Measurements from ENCODE around the gene PRR3.

The PRR3 gene

GRCh38 chr6:30611150-30611855 lies 54.2 kb downstream of the PRR3 start:
- H3K36me3 ChIP-seq (ENCODE audit: insufficient read depth, low read length) = peaks cover 49% of the 10 kb centered on the region
- TF ChIP-seq POLR2AphosphoS5 (IDR thresholded peaks at IDR 0.05; ENCODE audit: borderline replicate concordance, low read depth, low read length) (no peak), EZH2 (IDR thresholded peaks at IDR 0.05) (no peak), FOXP2 (optimal IDR thresholded peaks at IDR 0.05; ENCODE audit: control extremely low read depth, extremely low read length, insufficient read depth) (no peak)
- H3K9ac ChIP-seq (ENCODE audit: insufficient read length) = no peak overlapping the region
- DNase-seq (ENCODE audit: low read depth, low spot score) = no peak
- no peak overlapping the region for H3K4me3 ChIP-seq
- peak overlapping the region; percentile 100 for H3K27ac ChIP-seq
- no peaks in the 10 kb centered on the region for H3K9me3 ChIP-seq (ENCODE audit: low read depth, low read length)

- Histone ChIP-seq H3K9me3 (ENCODE audit: low read depth, low read length) (no peaks in the 10 kb centered on the region), H3K9ac (ENCODE audit: insufficient read length) (no peak overlapping the region), H3K4me3 (no peak overlapping the region), H3K27ac (peak overlapping the region; percentile 100; the same call in 1 of the 2 replicates), H3K36me3 (ENCODE audit: insufficient read depth, low read length) (peaks cover 49% of the 10 kb centered on the region)
- TF ChIP-seq FOXP2 (optimal IDR thresholded peaks at IDR 0.05; ENCODE audit: control extremely low read depth, extremely low read length, insufficient read depth) (no peak), POLR2AphosphoS5 (IDR thresholded peaks at IDR 0.05; ENCODE audit: borderline replicate concordance, low read depth, low read length) (no peak), EZH2 (IDR thresholded peaks at IDR 0.05) (no peak)
- DNase-seq (ENCODE audit: low read depth, low spot score) = no peak
Observed at GRCh38 chr6:30611856-30612194, 54.7 kb downstream of the PRR3 start.

GRCh38 chr6:30612213-30612612 lies 55.1 kb downstream of the PRR3 start:
- DNase-seq (ENCODE audit: low read depth, low spot score) = no peak
- TF ChIP-seq POLR2AphosphoS5 (IDR thresholded peaks at IDR 0.05; ENCODE audit: borderline replicate concordance, low read depth, low read length) = no peak
- TF ChIP-seq FOXP2 (optimal IDR thresholded peaks at IDR 0.05; ENCODE audit: control extremely low read depth, extremely low read length, insufficient read depth) = no peak
- TF ChIP-seq EZH2 (IDR thresholded peaks at IDR 0.05) = no peak
- 0 out of 2 replicates have a peak overlapping the region, but pooled peaks have one; percentile 3 for H3K4me3 ChIP-seq
- H3K27ac ChIP-seq = peak overlapping the region; percentile 100
- peak overlapping the region; percentile 37 for H3K9ac ChIP-seq (ENCODE audit: insufficient read length)
- H3K9me3 ChIP-seq (ENCODE audit: low read depth, low read length) = no peaks in the 10 kb centered on the region
- peaks cover 47% of the 10 kb centered on the region for H3K36me3 ChIP-seq (ENCODE audit: insufficient read depth, low read length)

- peak; percentile 20 for TF ChIP-seq POLR2AphosphoS5 (IDR thresholded peaks at IDR 0.05; ENCODE audit: borderline replicate concordance, low read depth, low read length)
- TF ChIP-seq FOXP2 (optimal IDR thresholded peaks at IDR 0.05; ENCODE audit: control extremely low read depth, extremely low read length, insufficient read depth) = no peak
- peak overlapping the region; percentile 100 for H3K27ac ChIP-seq
- H3K9ac ChIP-seq (ENCODE audit: insufficient read length) = peak overlapping the region; percentile 37
- no peak for DNase-seq (ENCODE audit: low read depth, low spot score)
- peaks cover 41% of the 10 kb centered on the region for H3K36me3 ChIP-seq (ENCODE audit: insufficient read depth, low read length)
- 0 out of 2 replicates have a peak overlapping the region, but pooled peaks have one; percentile 3 for H3K4me3 ChIP-seq
- no peaks in the 10 kb centered on the region for H3K9me3 ChIP-seq (ENCODE audit: low read depth, low read length)
Observed at GRCh38 chr6:30612687-30613248, 55.7 kb downstream of the PRR3 start.
